HEK293 (cell line): Measurements from ENCODE around the gene AKT3.

ENCODE experiments used
- ZBTB1 ChIP-seq: fragments of 450-650 bp; formaldehyde crosslinking; IDR thresholded peaks from 2 replicates; pipeline ENCODE4 v1.5.1; 2016; ENCODE audit warnings: missing biosample characterization, missing genetic modification characterization
- ZFP69B ChIP-seq: fragments of 450-650 bp; formaldehyde crosslinking; IDR thresholded peaks from 2 replicates; pipeline ENCODE4 v1.5.1; 2016; ENCODE audit warnings: missing biosample characterization, missing genetic modification characterization
- ZNF433 ChIP-seq: fragments of 450-650 bp; formaldehyde crosslinking; IDR thresholded peaks from 2 replicates; pipeline ENCODE4 v1.5.1; 2016; ENCODE audit warnings: missing biosample characterization, missing genetic modification characterization, low read depth
- ZNF510 ChIP-seq: fragments of 450-650 bp; formaldehyde crosslinking; IDR thresholded peaks from 2 replicates; pipeline ENCODE4 v1.5.1; 2018; ENCODE audit warnings: mild to moderate bottlenecking, missing genetic modification characterization, missing biosample characterization; ENCODE audit not compliant: insufficient replicate concordance
- ZNF558 ChIP-seq: fragments of 450-650 bp; formaldehyde crosslinking; IDR thresholded peaks from 2 replicates; pipeline ENCODE4 v1.5.1; 2016; ENCODE audit warnings: missing biosample characterization, missing genetic modification characterization
- TF ChIP-seq, protein P1 (sequence below): fragments of 450-650 bp; formaldehyde crosslinking; IDR thresholded peaks from 2 replicates; pipeline ENCODE4 v1.5.1; 2016; ENCODE audit warnings: missing biosample characterization, missing genetic modification characterization
- TF ChIP-seq, protein P2 (sequence below): fragments of 450-650 bp; formaldehyde crosslinking; IDR thresholded peaks from 2 replicates; pipeline ENCODE4 v1.5.1; 2017; ENCODE audit warnings: missing biosample characterization, missing genetic modification characterization
- TF ChIP-seq, protein P3 (sequence below): fragments of 450-650 bp; formaldehyde crosslinking; IDR thresholded peaks from 2 replicates; pipeline ENCODE4 v1.5.1; 2016; ENCODE audit warnings: missing biosample characterization, missing genetic modification characterization
- TF ChIP-seq, protein P4 (sequence below): fragments of 450-650 bp; formaldehyde crosslinking; IDR thresholded peaks from 2 replicates; pipeline ENCODE4 v1.5.1; 2017; ENCODE audit warnings: missing biosample characterization, missing genetic modification characterization

DNA sequence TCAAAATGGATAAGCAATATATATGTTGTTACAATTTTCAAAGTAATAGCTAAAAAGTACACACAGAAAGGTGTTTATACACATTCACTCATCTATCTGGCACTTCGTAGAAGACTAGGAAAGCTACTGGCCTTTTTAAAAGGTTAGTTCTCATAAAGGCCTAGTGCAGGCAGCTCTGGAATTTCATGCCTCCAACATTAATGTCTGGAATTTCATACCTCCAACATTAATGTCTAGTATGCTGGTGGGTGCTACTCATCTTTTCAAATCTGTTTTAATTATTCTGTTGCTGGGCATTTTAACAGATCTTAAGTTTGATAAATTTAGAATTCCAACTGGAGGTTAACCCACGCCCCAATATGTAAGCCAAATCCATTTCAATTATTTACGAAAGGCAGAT, 124.2 kb downstream of the AKT3 start:
- TF ChIP-seq ZFP69B (tag by site-specific recombination), result no peak
- TF ChIP-seq, protein P1, sequence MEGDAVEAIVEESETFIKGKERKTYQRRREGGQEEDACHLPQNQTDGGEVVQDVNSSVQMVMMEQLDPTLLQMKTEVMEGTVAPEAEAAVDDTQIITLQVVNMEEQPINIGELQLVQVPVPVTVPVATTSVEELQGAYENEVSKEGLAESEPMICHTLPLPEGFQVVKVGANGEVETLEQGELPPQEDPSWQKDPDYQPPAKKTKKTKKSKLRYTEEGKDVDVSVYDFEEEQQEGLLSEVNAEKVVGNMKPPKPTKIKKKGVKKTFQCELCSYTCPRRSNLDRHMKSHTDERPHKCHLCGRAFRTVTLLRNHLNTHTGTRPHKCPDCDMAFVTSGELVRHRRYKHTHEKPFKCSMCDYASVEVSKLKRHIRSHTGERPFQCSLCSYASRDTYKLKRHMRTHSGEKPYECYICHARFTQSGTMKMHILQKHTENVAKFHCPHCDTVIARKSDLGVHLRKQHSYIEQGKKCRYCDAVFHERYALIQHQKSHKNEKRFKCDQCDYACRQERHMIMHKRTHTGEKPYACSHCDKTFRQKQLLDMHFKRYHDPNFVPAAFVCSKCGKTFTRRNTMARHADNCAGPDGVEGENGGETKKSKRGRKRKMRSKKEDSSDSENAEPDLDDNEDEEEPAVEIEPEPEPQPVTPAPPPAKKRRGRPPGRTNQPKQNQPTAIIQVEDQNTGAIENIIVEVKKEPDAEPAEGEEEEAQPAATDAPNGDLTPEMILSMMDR (tag by site-specific recombination), result no peak
- no peak for TF ChIP-seq ZNF510 (tag by site-specific recombination)
- TF ChIP-seq, protein P2, sequence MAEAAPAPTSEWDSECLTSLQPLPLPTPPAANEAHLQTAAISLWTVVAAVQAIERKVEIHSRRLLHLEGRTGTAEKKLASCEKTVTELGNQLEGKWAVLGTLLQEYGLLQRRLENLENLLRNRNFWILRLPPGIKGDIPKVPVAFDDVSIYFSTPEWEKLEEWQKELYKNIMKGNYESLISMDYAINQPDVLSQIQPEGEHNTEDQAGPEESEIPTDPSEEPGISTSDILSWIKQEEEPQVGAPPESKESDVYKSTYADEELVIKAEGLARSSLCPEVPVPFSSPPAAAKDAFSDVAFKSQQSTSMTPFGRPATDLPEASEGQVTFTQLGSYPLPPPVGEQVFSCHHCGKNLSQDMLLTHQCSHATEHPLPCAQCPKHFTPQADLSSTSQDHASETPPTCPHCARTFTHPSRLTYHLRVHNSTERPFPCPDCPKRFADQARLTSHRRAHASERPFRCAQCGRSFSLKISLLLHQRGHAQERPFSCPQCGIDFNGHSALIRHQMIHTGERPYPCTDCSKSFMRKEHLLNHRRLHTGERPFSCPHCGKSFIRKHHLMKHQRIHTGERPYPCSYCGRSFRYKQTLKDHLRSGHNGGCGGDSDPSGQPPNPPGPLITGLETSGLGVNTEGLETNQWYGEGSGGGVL (tag by site-specific recombination), result no peak
- TF ChIP-seq, protein P3, sequence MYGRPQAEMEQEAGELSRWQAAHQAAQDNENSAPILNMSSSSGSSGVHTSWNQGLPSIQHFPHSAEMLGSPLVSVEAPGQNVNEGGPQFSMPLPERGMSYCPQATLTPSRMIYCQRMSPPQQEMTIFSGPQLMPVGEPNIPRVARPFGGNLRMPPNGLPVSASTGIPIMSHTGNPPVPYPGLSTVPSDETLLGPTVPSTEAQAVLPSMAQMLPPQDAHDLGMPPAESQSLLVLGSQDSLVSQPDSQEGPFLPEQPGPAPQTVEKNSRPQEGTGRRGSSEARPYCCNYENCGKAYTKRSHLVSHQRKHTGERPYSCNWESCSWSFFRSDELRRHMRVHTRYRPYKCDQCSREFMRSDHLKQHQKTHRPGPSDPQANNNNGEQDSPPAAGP (tag by site-specific recombination), result no peak
- TF ChIP-seq ZBTB1, result no peak
- TF ChIP-seq, protein P4, sequence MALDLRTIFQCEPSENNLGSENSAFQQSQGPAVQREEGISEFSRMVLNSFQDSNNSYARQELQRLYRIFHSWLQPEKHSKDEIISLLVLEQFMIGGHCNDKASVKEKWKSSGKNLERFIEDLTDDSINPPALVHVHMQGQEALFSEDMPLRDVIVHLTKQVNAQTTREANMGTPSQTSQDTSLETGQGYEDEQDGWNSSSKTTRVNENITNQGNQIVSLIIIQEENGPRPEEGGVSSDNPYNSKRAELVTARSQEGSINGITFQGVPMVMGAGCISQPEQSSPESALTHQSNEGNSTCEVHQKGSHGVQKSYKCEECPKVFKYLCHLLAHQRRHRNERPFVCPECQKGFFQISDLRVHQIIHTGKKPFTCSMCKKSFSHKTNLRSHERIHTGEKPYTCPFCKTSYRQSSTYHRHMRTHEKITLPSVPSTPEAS (tag by site-specific recombination), result no peak
- no peak for TF ChIP-seq ZNF558 (tag by site-specific recombination)
- TF ChIP-seq ZNF433 (tag by site-specific recombination), result no peak
